HepG2 (cell line): ENCODE results near the gene LDLRAD3. TPM values are rescaled to one million over a fixed set of nuclear protein-coding genes. Genes with fewer than 3 reads are reported as not detected.

Source experiments
- ATAC-seq: fragments of 200-7000 bp; cut with Tn5 transposase; 3 replicates; pipeline ENCODE4 v1.9.1; 2020; ENCODE audit warnings: mild to moderate bottlenecking, moderate library complexity
- BruUV-seq: library from RNA; stranded (reverse); fragments of 400-500 nt; replicated peaks from 2 replicates; lab custom pipeline; 2021; lab: Mats Ljungman, UMichigan
- CTCF ChIA-PET: fragments of 300-600 bp; formaldehyde crosslinking; extraction: SDS; loops from one replicate; lab custom pipeline; 2021; ENCODE audit warnings: low total read pairs, inconsistent platforms, low intra/inter-chr PET ratio; lab: Yijun Ruan, JAX
- POLR2A ChIA-PET: fragments of 350-600 bp; sonication (Branson Sonifier 250); formaldehyde crosslinking; loops from one replicate; lab custom pipeline; 2020; ENCODE audit warnings: antibody characterized with exemption, inconsistent platforms; lab: Yijun Ruan, JAX
- DNase-seq: peaks from one replicate; pipeline ENCODE4 v3.0.0-alpha.2; 2015; ENCODE audit warnings: low spot score
- FAIRE-seq: peaks from 3 replicates; lab custom pipeline; 2011; peaks lifted over from hg19 to GRCh38; lab: Jason Lieb, UNC
- H2AFZ ChIP-seq: one replicate; pipeline ENCODE4 v1.6.1; 2011; ENCODE audit warnings: low read length, inconsistent platforms
- H3K27ac ChIP-seq: fragments of 300-600 bp; 3 replicates; pipeline ENCODE4 v1.8.0; 2011; ENCODE audit warnings: mixed run types, mild to moderate bottlenecking, mixed read lengths, low read length, inconsistent platforms; ENCODE audit not compliant: insufficient read depth; ENCODE audit errors: extremely low read length
- H3K27me3 ChIP-seq, 2 experiments: fragments of 200-600 bp in 1 of 2; 2 replicates in 1 of 2; 3 replicates in 1 of 2; pipeline versions ENCODE4 v1.6.0 to v1.8.0; 2011; ENCODE audit warnings: low read length in 2 of 2, mild to moderate bottlenecking in 2 of 2, moderate library complexity in 2 of 2, inconsistent platforms in 1 of 2; ENCODE audit not compliant: insufficient read depth in 2 of 2, control insufficient read depth in 1 of 2
- H3K36me3 ChIP-seq, 2 experiments: fragments of 200-600 bp in 1 of 2; replicated peaks in 1 of 2; 2 replicates in 1 of 2; 3 replicates in 1 of 2; pipeline versions ENCODE4 v1.5.1 to v1.8.0; 2011; ENCODE audit warnings: low read length in 2 of 2, inconsistent platforms in 1 of 2; ENCODE audit not compliant: insufficient read depth in 2 of 2, control insufficient read depth in 1 of 2
- H3K4me1 ChIP-seq: 2 replicates; pipeline ENCODE4 v1.5.1; 2012; ENCODE audit warnings: low read length, inconsistent platforms; ENCODE audit not compliant: insufficient read depth
- H3K4me2 ChIP-seq: 2 replicates; pipeline ENCODE4 v1.6.0; 2011; ENCODE audit warnings: low read depth, low read length, inconsistent platforms
- H3K4me3 ChIP-seq, 3 experiments: fragments of 200-600 bp in 1 of 3; sonication (generic), shearing (Covaris generic) in 1 of 3; replicated peaks in 1 of 3; 2 replicates each; pipeline ENCODE4 v1.5.1; 2011 to 2016; ENCODE audit warnings: low read length in 3 of 3, inconsistent platforms in 2 of 3, low read depth in 2 of 3, mild to moderate bottlenecking in 2 of 3, control low read depth in 1 of 3, mixed read lengths in 1 of 3; ENCODE audit not compliant: insufficient read depth in 1 of 3
- H3K79me2 ChIP-seq: one replicate; pipeline ENCODE4 v1.6.1; 2011; ENCODE audit warnings: low read length, inconsistent platforms; ENCODE audit not compliant: insufficient read depth
- H3K9ac ChIP-seq: 2 replicates; pipeline ENCODE4 v1.6.0; 2011; ENCODE audit warnings: mild to moderate bottlenecking, low read depth, low read length, inconsistent platforms; ENCODE audit not compliant: insufficient read depth
- H3K9me3 ChIP-seq: 2 replicates; pipeline ENCODE4 v1.5.1; 2012; ENCODE audit warnings: mild to moderate bottlenecking, low read length
- H4K20me1 ChIP-seq: 2 replicates; pipeline ENCODE4 v1.6.0; 2011; ENCODE audit warnings: inconsistent platforms, mild to moderate bottlenecking, low read length, moderate library complexity; ENCODE audit not compliant: insufficient read depth
- AGO1 ChIP-seq: fragments of 200-400 bp; formaldehyde crosslinking; IDR thresholded peaks from 2 replicates; pipeline ENCODE4 v1.6.1; 2017; ENCODE audit warnings: mild to moderate bottlenecking, low read depth, low read length, moderate library complexity; ENCODE audit not compliant: poor library complexity, severe bottlenecking
- CBX2 ChIP-seq, 2 experiments: fragments of 200-600 bp in 1 of 2; sonication (generic); formaldehyde crosslinking in 1 of 2; IDR thresholded peaks; 2 replicates each; pipeline versions ENCODE4 v1.7.0 to v1.8.1; 2018 to 2022; ENCODE audit warnings: low read depth in 2 of 2, low read length in 1 of 2, mild to moderate bottlenecking in 1 of 2, missing genetic modification reagents in 1 of 2
- EED ChIP-seq: sonication (generic); formaldehyde crosslinking; IDR thresholded peaks from 2 replicates; pipeline ENCODE4 v1.5.0; 2020; ENCODE audit warnings: mild to moderate bottlenecking, missing genetic modification reagents
- ETV6 ChIP-seq: sonication (generic); formaldehyde crosslinking; conservative IDR thresholded peaks from 2 replicates; pipeline ENCODE4 v1.4.0; 2020; ENCODE audit warnings: missing genetic modification reagents
- HES4 ChIP-seq: sonication (generic); formaldehyde crosslinking; IDR thresholded peaks from 2 replicates; pipeline ENCODE4 v1.9.0; 2021; ENCODE audit warnings: mild to moderate bottlenecking, missing genetic modification reagents, borderline replicate concordance
- IKZF1 ChIP-seq: fragments of 450-650 bp; IDR thresholded peaks from 2 replicates; pipeline ENCODE4 v1.7.1; 2016
- KAT2B ChIP-seq: fragments of 150-350 bp; IDR thresholded peaks from 2 replicates; pipeline ENCODE4 v1.6.1; 2014; ENCODE audit warnings: low read depth, low read length, borderline replicate concordance
- KLF9 ChIP-seq: IDR thresholded peaks from 2 replicates; pipeline ENCODE4 v1.6.1; 2016; ENCODE audit warnings: low read depth
- NFRKB ChIP-seq: fragments of 450-650 bp; IDR thresholded peaks from 2 replicates; pipeline ENCODE4 v1.6.1; 2017
- NFYC ChIP-seq: IDR thresholded peaks from 2 replicates; pipeline ENCODE4 v1.6.1; 2016; ENCODE audit warnings: missing genetic modification reagents, missing compliant biosample characterization
- NONO ChIP-seq, 2 experiments: fragments of 450-650 bp in 1 of 2; sonication (generic) in 1 of 2; formaldehyde crosslinking in 1 of 2; IDR thresholded peaks in 1 of 2; conservative IDR thresholded peaks in 1 of 2; 2 replicates each; pipeline versions ENCODE4 v1.6.1 to v1.8.0; 2017 to 2022; ENCODE audit warnings: mild to moderate bottlenecking in 1 of 2, missing genetic modification reagents in 1 of 2, moderate library complexity in 1 of 2
- SP2 ChIP-seq: sonication (generic); formaldehyde crosslinking; IDR thresholded peaks from 2 replicates; pipeline ENCODE4 v1.5.1; 2020; ENCODE audit warnings: mild to moderate bottlenecking, missing genetic modification reagents
- TEAD3 ChIP-seq: optimal IDR thresholded peaks from 2 replicates; pipeline ENCODE3; 2016; ENCODE audit warnings: borderline replicate concordance
- THRA ChIP-seq: sonication (generic); formaldehyde crosslinking; IDR thresholded peaks from 2 replicates; pipeline ENCODE4 v1.4.0; 2020; ENCODE audit warnings: missing genetic modification reagents, borderline replicate concordance
- ZHX1 ChIP-seq: sonication (generic); formaldehyde crosslinking; IDR thresholded peaks from 2 replicates; pipeline ENCODE4 v1.8.1; 2022; ENCODE audit warnings: low read depth, mild to moderate bottlenecking, missing genetic modification reagents
- ZNF235 ChIP-seq: sonication (generic); formaldehyde crosslinking; IDR thresholded peaks from 2 replicates; pipeline ENCODE4 v1.8.1; 2023; ENCODE audit warnings: mild to moderate bottlenecking, missing genetic modification reagents, borderline replicate concordance
- ZNF260 ChIP-seq: sonication (generic); formaldehyde crosslinking; IDR thresholded peaks from 2 replicates; pipeline ENCODE4 v1.4.0; 2020; ENCODE audit warnings: missing genetic modification reagents, low read depth, mild to moderate bottlenecking, borderline replicate concordance
- ZNF350 ChIP-seq: sonication (generic); formaldehyde crosslinking; IDR thresholded peaks from 2 replicates; pipeline ENCODE4 v1.4.0; 2020; ENCODE audit warnings: mild to moderate bottlenecking, low read depth, missing genetic modification reagents, borderline replicate concordance
- ZNF512 ChIP-seq: sonication (generic); formaldehyde crosslinking; IDR thresholded peaks from 2 replicates; pipeline ENCODE4 v1.4.0; 2020; ENCODE audit warnings: mild to moderate bottlenecking, missing genetic modification reagents
- ZNF543 ChIP-seq: sonication (generic); formaldehyde crosslinking; IDR thresholded peaks from 2 replicates; pipeline ENCODE4 v1.4.0; 2020; ENCODE audit warnings: mild to moderate bottlenecking, missing genetic modification reagents
- WGBS: methylation state at CpG from one replicate; pipeline ENCODE4 v1.1.6; 2017; ENCODE audit warnings: low lambda C conversion rate; 5-methylcytosine and 5-hydroxymethylcytosine counted together
- in situ Hi-C: cut with HindIII; loops from 2 replicates; pipeline ENCODE4 v1.10.0; 2017; ENCODE audit warnings: low pct_unique_long_range_greater_than_20kb; ENCODE audit not compliant: extremely low pct_ligation_motif_present
- intact Hi-C: fragments of 100-400 bp; cut with micrococcal nuclease; formaldehyde crosslinking; loops from one replicate; pipeline ENCODE4 v1.10.0; 2022; ENCODE audit not compliant: unreplicated experiment
- polyA plus RNA-seq, 8 experiments: library from polyadenylated mRNA; depleted of rRNA in 3 of 8; stranded (reverse) in 7 of 8; unstranded in 1 of 8; fragments of >200 nt; fragmentation: Illumina TruSeq in 4 of 8; extraction: Trizol in 4 of 8; gene quantifications; 2 replicates each; pipeline versions ENCODE4 v1.2.1 to v1.2.3, GENCODE V29; 2011 to 2016; ENCODE audit warnings: low read depth in 4 of 8, missing spikeins in 1 of 8, mixed read lengths in 1 of 8; ENCODE audit not compliant: insufficient read depth in 1 of 8
- total RNA-seq, 5 experiments: library from RNA; depleted of rRNA; stranded (reverse); fragments of >200 nt; fragmentation: Illumina TruSeq; extraction: Trizol; gene quantifications; 2 replicates each; pipeline ENCODE4 v1.2.3, GENCODE V29; 2016; ENCODE audit warnings: low read depth in 1 of 5

LDLRAD3 gene
- total and polyA plus RNA-seq, 2 of the 13 experiments (the other 11 are each of a cell fraction or from before 2014, with no cell fraction given), result 0.50 to 0.60 TPM

- no peak overlapping the region for H2AFZ ChIP-seq
- no peaks in the 10 kb centered on the region for H3K4me1 ChIP-seq
- in situ Hi-C loops, result no loop called here
- DNase-seq (no peak), FAIRE-seq (no peak), ATAC-seq (no peak)
- TF ChIP-seq HES4, result no peak
- TF ChIP-seq SP2 (CRISPR knock-in tag), result no peak
- no peak for TF ChIP-seq KLF9 (CRISPR knock-in tag)
- TF ChIP-seq THRA (CRISPR knock-in tag), result no peak
- no peak for TF ChIP-seq ZNF260 (CRISPR knock-in tag)
- no peak for TF ChIP-seq CBX2 (IDR thresholded peaks at IDR 0.05; ENCODE audit: low read depth, low read length)
- no peak for TF ChIP-seq CBX2 (CRISPR knock-in tag; IDR thresholded peaks at IDR 0.05; ENCODE audit: low read depth)
- no peak for TF ChIP-seq IKZF1
- TF ChIP-seq AGO1, result no peak
- no peak for TF ChIP-seq ZNF350
- TF ChIP-seq ZNF235 (CRISPR knock-in tag), result no peak
- no peak for TF ChIP-seq NFRKB
- no peak for TF ChIP-seq EED (CRISPR knock-in tag)
- no peak for TF ChIP-seq ETV6 (CRISPR knock-in tag)
- TF ChIP-seq NONO (IDR thresholded peaks at IDR 0.05), result no peak
- TF ChIP-seq NONO (CRISPR knock-in tag; conservative IDR thresholded peaks at IDR 0.05), result no peak
- no peak for TF ChIP-seq KAT2B
- no peak for TF ChIP-seq ZNF512 (CRISPR knock-in tag)
- no peak for TF ChIP-seq ZNF543 (CRISPR knock-in tag)
- no peak for TF ChIP-seq ZHX1 (CRISPR knock-in tag)
- no peak for TF ChIP-seq NFYC (CRISPR knock-in tag)
- TF ChIP-seq TEAD3 (CRISPR knock-in tag), result no peak
- H3K9ac ChIP-seq, result no peak overlapping the region
- WGBS, result 20% methylated on average over 3 of the region's 3 CpGs
- BruUV-seq, result no TSS peak
- H3K36me3 ChIP-seq, result no peaks in the 10 kb centered on the region
- ChIA-PET CTCF (no interaction called here), POLR2A (no interaction called here)
- H3K9me3 ChIP-seq, result no peaks in the 10 kb centered on the region
- H3K4me3 ChIP-seq, result no peak overlapping the region
- H3K79me2 ChIP-seq, result no peaks in the 10 kb centered on the region
- H3K27ac ChIP-seq, result no peak overlapping the region
- intact Hi-C loops, result no loop called here
- H3K27me3 ChIP-seq, result no peaks in the 10 kb centered on the region
- H3K4me2 ChIP-seq, result no peak overlapping the region
- no peaks in the 10 kb centered on the region for H4K20me1 ChIP-seq
Measured at GRCh38 chr11:35990816-35991215, 47.0 kb downstream of the LDLRAD3 start.
